Naive thymus-derived CD8-positive, alpha-beta T cell (primary cell): ENCODE measurements around the gene PRKCB. TPM values are rescaled to one million over a fixed set of nuclear protein-coding genes. Genes with fewer than 3 reads are reported as not detected.

ENCODE experiments used
- ATAC-seq, 2 donors: fragments of 150-1000 bp; cut with Tn5 transposase in 1 of 2; sonication (Bioruptor Pico), chemical (Tn5 transposase) in 1 of 2; 1 replicate in 1 of 2; 2 replicates in 1 of 2; pipeline ENCODE4 v1.10.0; 2021; ENCODE audit warnings: mild to moderate bottlenecking in 2 of 2, moderate library complexity in 2 of 2
- POLR2A ChIA-PET: fragments of 350-600 bp; sonication (Branson Sonifier 250); formaldehyde crosslinking; loops from one replicate; lab custom pipeline; 2021; ENCODE audit warnings: antibody characterized with exemption; lab: Charles Lee
- DNase-seq, 10 donors: peaks; one replicate each; pipeline versions ENCODE4 v3.0.0 to v3.0.0-alpha.2; 2020 to 2022
- H3K27ac Mint-ChIP-seq, 10 donors: one replicate each; pipeline ENCODE4 v1.8.0; 2020 to 2022; ENCODE audit warnings: mild to moderate bottlenecking in 10 of 10, mixed read lengths in 10 of 10, moderate library complexity in 4 of 10, inconsistent platforms in 1 of 10
- H3K27me3 Mint-ChIP-seq, 5 donors: one replicate each; pipeline ENCODE4 v1.8.0; 2021 to 2022; ENCODE audit warnings: mixed read lengths in 5 of 5
- H3K36me3 Mint-ChIP-seq, 3 donors: one replicate each; pipeline ENCODE4 v1.8.0; 2020 to 2022; ENCODE audit warnings: mixed read lengths in 3 of 3, mild to moderate bottlenecking in 2 of 3, inconsistent platforms in 1 of 3
- H3K4me1 Mint-ChIP-seq, 4 donors: one replicate each; pipeline ENCODE4 v1.8.0; 2021 to 2022; ENCODE audit warnings: mixed read lengths in 4 of 4
- H3K4me3 Mint-ChIP-seq, 10 donors: one replicate each; pipeline ENCODE4 v1.8.0; 2020 to 2022; ENCODE audit warnings: mild to moderate bottlenecking in 10 of 10, mixed read lengths in 10 of 10, moderate library complexity in 6 of 10, inconsistent platforms in 1 of 10
- H3K9me3 Mint-ChIP-seq, 9 donors: one replicate each; pipeline ENCODE4 v1.8.0; 2020 to 2022; ENCODE audit warnings: mixed read lengths in 9 of 9, mild to moderate bottlenecking in 3 of 9, inconsistent platforms in 1 of 9, moderate library complexity in 1 of 9
- polyA plus RNA-seq, 3 donors: library from polyadenylated mRNA; unstranded; fragments of 300-500 nt; fragmentation: Illumina TruSeq; gene quantifications; one replicate each; pipeline ENCODE4 v1.2.3, GENCODE V29; 2021
- total RNA-seq, 8 experiments: library from RNA in 2 of 8; stranded (reverse) in 2 of 8; gene quantifications; one replicate each; pipeline ENCODE4 v1.2.3 and lab custom pipeline; 2021 to 2026

Gene PRKCB
- total and polyA plus RNA-seq, 5 experiments from 2014 or later, result 57.2 to 142 (median 123) TPM

GRCh38 chr16:24041834-24042631 is 206.2 kb downstream of the PRKCB start:
- peak; percentile 65 to 87 for ATAC-seq
- DNase-seq, result peak; percentile 43 to 81 (median 66)
- POLR2A ChIA-PET, result no interaction called here
- Mint-ChIP-seq H3K9me3 (no peaks in the 10 kb centered on the region), H3K27me3 (no peaks in the 10 kb centered on the region), H3K27ac (peak overlapping the region in 1 of 10 donors; percentile 15), H3K4me1 (peaks cover 9 to 28% (median 14%) of the 10 kb centered on the region in 4 donors), H3K4me3 (no peak overlapping the region), H3K36me3 (peaks cover 0 to 68% (median 17%) of the 10 kb centered on the region in 3 donors)

GRCh38 chr16:24044467-24044866 is 208.7 kb downstream of the PRKCB start:
- no peak for DNase-seq
- no peak overlapping the region for H3K27ac Mint-ChIP-seq
- peaks cover 14 to 32% (median 23%) of the 10 kb centered on the region in 4 donors for H3K4me1 Mint-ChIP-seq
- H3K9me3 Mint-ChIP-seq, result no peaks in the 10 kb centered on the region
- H3K27me3 Mint-ChIP-seq, result no peaks in the 10 kb centered on the region
- POLR2A ChIA-PET, result no interaction called here
- peaks cover 3 to 65% (median 17%) of the 10 kb centered on the region in 3 donors for H3K36me3 Mint-ChIP-seq
- no peak overlapping the region for H3K4me3 Mint-ChIP-seq
- ATAC-seq, result no peak

GRCh38 chr16:24045641-24046040 is 209.9 kb downstream of the PRKCB start:
- ATAC-seq, result no peak
- POLR2A ChIA-PET, result no interaction called here
- no peaks in the 10 kb centered on the region for H3K27me3 Mint-ChIP-seq

GRCh38 chr16:24046442-24046841 is 210.7 kb downstream of the PRKCB start:
- no peak for DNase-seq
- Mint-ChIP-seq H3K27me3 (no peaks in the 10 kb centered on the region), H3K36me3 (peaks cover 9 to 71% (median 18%) of the 10 kb centered on the region in 3 donors), H3K4me3 (no peak overlapping the region), H3K27ac (peak overlapping the region in 4 of 10 donors; percentile 2 to 78 (median 40)), H3K9me3 (no peaks in the 10 kb centered on the region), H3K4me1 (peaks cover 20 to 50% (median 31%) of the 10 kb centered on the region in 4 donors)
- ATAC-seq, result no peak
- POLR2A ChIA-PET, result no interaction called here

More at GRCh38 chr16:24045641-24046040, 209.9 kb downstream of the PRKCB start:
- Mint-ChIP-seq H3K36me3 (peaks cover 4 to 68% (median 11%) of the 10 kb centered on the region in 3 donors), H3K9me3 (no peaks in the 10 kb centered on the region), H3K4me1 (peaks cover 19 to 42% (median 26%) of the 10 kb centered on the region in 4 donors), H3K4me3 (no peak overlapping the region), H3K27ac (no peak overlapping the region)
- no peak for DNase-seq

GRCh38 chr16:24049113-24049512 is 213.3 kb downstream of the PRKCB start:
- H3K9me3 Mint-ChIP-seq, result no peaks in the 10 kb centered on the region
- H3K4me1 Mint-ChIP-seq, result peaks cover 19 to 52% (median 30%) of the 10 kb centered on the region in 4 donors
- peaks cover 9 to 67% (median 23%) of the 10 kb centered on the region in 3 donors for H3K36me3 Mint-ChIP-seq
- no peaks in the 10 kb centered on the region for H3K27me3 Mint-ChIP-seq
- no peak for ATAC-seq
- peak overlapping the region in 3 of 10 donors; percentile 17 to 42 (median 27) for H3K27ac Mint-ChIP-seq
- POLR2A ChIA-PET, result no interaction called here
- DNase-seq, result no peak
- no peak overlapping the region for H3K4me3 Mint-ChIP-seq

- Mint-ChIP-seq H3K27me3 (no peaks in the 10 kb centered on the region), H3K36me3 (peaks cover 9 to 61% (median 19%) of the 10 kb centered on the region in 3 donors), H3K4me3 (no peak overlapping the region), H3K27ac (peak overlapping the region in 3 of 10 donors; percentile 33 to 61 (median 61)), H3K4me1 (peaks cover 22 to 54% (median 32%) of the 10 kb centered on the region in 4 donors), H3K9me3 (no peaks in the 10 kb centered on the region)
- DNase-seq (no peak), ATAC-seq (no peak)
- POLR2A ChIA-PET, result no interaction called here
These were observed 215.3 kb downstream of the PRKCB start for GRCh38 chr16:24051125-24051524.

- POLR2A ChIA-PET, result interaction anchor here (0.6 kb wide), 1 partner anchor 75 kb away, joined by 6 read pairs; no protein-coding TSS in a partner anchor
- no peak for ATAC-seq
- Mint-ChIP-seq H3K4me1 (peaks cover 25 to 62% (median 34%) of the 10 kb centered on the region in 4 donors), H3K4me3 (no peak overlapping the region), H3K27me3 (no peaks in the 10 kb centered on the region), H3K36me3 (peaks cover 9 to 62% (median 23%) of the 10 kb centered on the region in 3 donors), H3K27ac (no peak overlapping the region), H3K9me3 (no peaks in the 10 kb centered on the region)
- no peak for DNase-seq
These were observed 216.7 kb downstream of the PRKCB start for GRCh38 chr16:24052329-24053098.

GRCh38 chr16:24053099-24053946 is 217.5 kb downstream of the PRKCB start:
- Mint-ChIP-seq H3K9me3 (no peaks in the 10 kb centered on the region), H3K36me3 (peaks cover 9 to 59% (median 23%) of the 10 kb centered on the region in 3 donors), H3K27me3 (no peaks in the 10 kb centered on the region), H3K4me3 (no peak overlapping the region), H3K4me1 (peaks cover 25 to 64% (median 37%) of the 10 kb centered on the region in 4 donors), H3K27ac (peak overlapping the region in 5 of 10 donors; percentile 27 to 71 (median 53))
- no peak for ATAC-seq
- POLR2A ChIA-PET, result no interaction called here
- no peak for DNase-seq

- H3K27me3 Mint-ChIP-seq, result no peaks in the 10 kb centered on the region
- H3K9me3 Mint-ChIP-seq, result no peaks in the 10 kb centered on the region
- no peak overlapping the region for H3K27ac Mint-ChIP-seq
- DNase-seq (no peak), ATAC-seq (no peak)
- H3K4me1 Mint-ChIP-seq, result peaks cover 19 to 62% (median 41%) of the 10 kb centered on the region in 4 donors
- POLR2A ChIA-PET, result no interaction called here
- H3K36me3 Mint-ChIP-seq, result peaks cover 16 to 56% (median 27%) of the 10 kb centered on the region in 3 donors
- no peak overlapping the region for H3K4me3 Mint-ChIP-seq
These were observed 219.1 kb downstream of the PRKCB start for GRCh38 chr16:24054741-24055491.

- ATAC-seq, result no peak
- Mint-ChIP-seq H3K27ac (no peak overlapping the region), H3K9me3 (peaks cover 0 to 4% (median 0%) of the 10 kb centered on the region in 9 donors), H3K36me3 (peaks cover 22 to 47% (median 37%) of the 10 kb centered on the region in 3 donors), H3K27me3 (no peaks in the 10 kb centered on the region), H3K4me3 (no peak overlapping the region), H3K4me1 (peaks cover 4 to 44% (median 28%) of the 10 kb centered on the region in 4 donors)
- DNase-seq, result no peak
- POLR2A ChIA-PET, result interaction anchor here (0.6 kb wide), 1 partner anchor 9 kb away, joined by 5 read pairs; no protein-coding TSS in a partner anchor
These were observed 226.6 kb downstream of the PRKCB start for GRCh38 chr16:24062270-24062817.

- DNase-seq, result no peak
- H3K4me3 Mint-ChIP-seq, result no peak overlapping the region
- no peaks in the 10 kb centered on the region for H3K27me3 Mint-ChIP-seq
These were observed 233.3 kb downstream of the PRKCB start for GRCh38 chr16:24069036-24069590.

More at GRCh38 chr16:24069036-24069590, 233.3 kb downstream of the PRKCB start:
- POLR2A ChIA-PET, result no interaction called here
- Mint-ChIP-seq H3K9me3 (no peaks in the 10 kb centered on the region), H3K36me3 (peaks cover 0 to 22% (median 7%) of the 10 kb centered on the region in 3 donors), H3K27ac (peak overlapping the region in 3 of 10 donors; percentile 16 to 73 (median 19)), H3K4me1 (peaks cover 14 to 40% (median 33%) of the 10 kb centered on the region in 4 donors)
- ATAC-seq, result no peak
